GM10266 (cell line): ENCODE results near the gene CCDC117.

Source experiments
- DNase-seq: peaks from one replicate; pipeline ENCODE4 v3.0.0; 2012; ENCODE audit errors: extremely low spot score
- TF ChIP-seq, protein P1 (sequence below): IDR thresholded peaks from 2 replicates; pipeline ENCODE4 v1.5.1; 2012; ENCODE audit warnings: mild to moderate bottlenecking, low read depth; ENCODE audit not compliant: control insufficient read depth, insufficient read depth; ENCODE audit errors: missing control alignments

The CCDC117 gene

DNA sequence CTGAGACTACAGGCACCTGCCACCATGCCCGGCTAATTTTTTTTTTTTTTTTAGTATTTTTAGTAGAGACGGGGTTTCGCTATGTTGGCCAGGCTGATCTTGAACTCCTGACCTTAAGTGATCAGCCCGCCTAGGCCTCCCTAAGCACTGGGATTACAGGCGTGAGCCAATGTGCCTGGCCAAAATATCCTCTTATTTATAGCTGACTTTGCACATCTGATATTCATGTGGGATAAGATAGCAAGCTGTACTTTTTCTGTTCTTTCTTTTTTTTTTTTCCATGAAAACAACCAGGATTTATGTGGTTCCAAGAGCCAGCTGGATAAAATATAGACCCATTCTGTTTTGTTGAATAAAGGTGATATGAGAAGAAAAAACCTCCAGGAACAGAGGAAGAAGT, 40.0 kb downstream of the CCDC117 start:
- DNase-seq, result no peak
- TF ChIP-seq, protein P1, sequence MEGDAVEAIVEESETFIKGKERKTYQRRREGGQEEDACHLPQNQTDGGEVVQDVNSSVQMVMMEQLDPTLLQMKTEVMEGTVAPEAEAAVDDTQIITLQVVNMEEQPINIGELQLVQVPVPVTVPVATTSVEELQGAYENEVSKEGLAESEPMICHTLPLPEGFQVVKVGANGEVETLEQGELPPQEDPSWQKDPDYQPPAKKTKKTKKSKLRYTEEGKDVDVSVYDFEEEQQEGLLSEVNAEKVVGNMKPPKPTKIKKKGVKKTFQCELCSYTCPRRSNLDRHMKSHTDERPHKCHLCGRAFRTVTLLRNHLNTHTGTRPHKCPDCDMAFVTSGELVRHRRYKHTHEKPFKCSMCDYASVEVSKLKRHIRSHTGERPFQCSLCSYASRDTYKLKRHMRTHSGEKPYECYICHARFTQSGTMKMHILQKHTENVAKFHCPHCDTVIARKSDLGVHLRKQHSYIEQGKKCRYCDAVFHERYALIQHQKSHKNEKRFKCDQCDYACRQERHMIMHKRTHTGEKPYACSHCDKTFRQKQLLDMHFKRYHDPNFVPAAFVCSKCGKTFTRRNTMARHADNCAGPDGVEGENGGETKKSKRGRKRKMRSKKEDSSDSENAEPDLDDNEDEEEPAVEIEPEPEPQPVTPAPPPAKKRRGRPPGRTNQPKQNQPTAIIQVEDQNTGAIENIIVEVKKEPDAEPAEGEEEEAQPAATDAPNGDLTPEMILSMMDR, result no peak

DNA sequence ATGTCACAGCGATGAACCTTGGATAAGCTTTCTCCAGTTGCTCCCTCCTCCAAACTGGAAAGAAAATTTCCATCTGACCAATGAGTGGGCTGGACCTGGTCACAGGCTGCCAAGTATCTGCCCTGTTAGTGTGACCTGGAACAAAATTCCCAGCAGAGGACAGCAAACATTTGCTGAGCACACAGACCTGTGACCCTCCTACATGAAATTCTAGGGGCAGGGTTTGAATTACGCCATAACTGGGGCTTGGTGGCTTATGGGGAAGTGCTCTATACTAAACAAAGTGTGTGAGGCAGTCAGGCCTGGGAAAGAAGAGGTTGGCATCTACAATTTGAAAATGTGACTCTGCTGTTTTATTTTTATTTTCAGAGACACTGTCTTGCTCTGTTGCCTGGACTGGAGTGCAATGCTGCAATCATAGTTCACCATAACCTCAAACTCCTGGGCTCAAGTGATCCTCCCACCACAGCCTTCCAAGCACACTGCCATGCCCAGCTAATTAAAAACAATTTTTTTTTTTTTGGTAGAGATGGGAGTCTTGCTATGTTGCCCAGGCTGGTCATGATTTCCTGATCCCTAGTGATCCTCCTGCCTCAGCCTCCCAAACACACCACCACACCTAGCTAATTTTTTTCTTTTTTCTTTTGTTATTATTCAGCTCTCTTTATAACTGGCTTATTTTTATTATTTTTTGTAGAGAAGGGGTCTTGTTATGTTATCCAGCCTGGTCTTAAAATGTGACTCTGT, 41.5 kb downstream of the CCDC117 start:
- DNase-seq, result no peak
- TF ChIP-seq, protein P1, result no peak

DNA sequence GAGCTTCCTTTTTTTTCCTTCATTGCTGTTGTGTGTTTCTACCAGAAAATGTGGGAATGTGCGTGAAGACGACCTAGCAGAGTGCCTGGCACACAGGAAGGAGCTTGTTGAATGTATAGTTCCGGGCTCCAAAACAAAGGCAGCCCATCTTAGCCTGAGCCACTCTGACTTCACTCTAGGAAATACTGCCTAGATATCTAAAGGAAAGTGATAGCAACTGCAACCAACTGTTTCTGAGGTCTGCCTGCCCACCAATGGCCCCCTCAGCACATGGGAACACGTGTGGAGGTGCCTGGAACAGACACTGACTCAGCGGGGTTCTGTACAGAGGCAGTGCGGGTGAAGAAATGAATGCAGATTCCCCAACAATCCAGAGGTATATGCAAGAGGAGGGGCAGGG, 42.6 kb downstream of the CCDC117 start:
- TF ChIP-seq, protein P1, result no peak
- DNase-seq, result no peak

DNA sequence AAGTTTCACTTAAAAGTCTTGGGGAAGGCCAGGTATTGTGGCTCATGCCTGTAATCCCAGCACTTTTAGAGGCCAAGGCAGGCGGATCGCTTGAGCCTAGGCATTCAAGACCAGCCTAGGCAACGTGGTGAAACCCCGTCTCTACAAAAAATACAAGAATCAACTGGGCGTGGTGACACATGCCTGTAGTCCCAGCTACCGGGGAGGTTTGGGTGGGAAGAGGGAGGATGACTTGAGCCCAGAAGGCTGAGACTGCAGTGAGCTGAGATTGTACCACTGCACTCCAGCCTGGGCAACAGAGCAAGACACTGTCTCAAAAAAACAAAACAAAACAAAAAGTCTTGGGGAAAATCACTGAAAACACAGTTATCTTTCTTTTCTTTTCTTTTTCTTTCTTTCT, 43.2 kb downstream of the CCDC117 start:
- DNase-seq, result no peak

DNA sequence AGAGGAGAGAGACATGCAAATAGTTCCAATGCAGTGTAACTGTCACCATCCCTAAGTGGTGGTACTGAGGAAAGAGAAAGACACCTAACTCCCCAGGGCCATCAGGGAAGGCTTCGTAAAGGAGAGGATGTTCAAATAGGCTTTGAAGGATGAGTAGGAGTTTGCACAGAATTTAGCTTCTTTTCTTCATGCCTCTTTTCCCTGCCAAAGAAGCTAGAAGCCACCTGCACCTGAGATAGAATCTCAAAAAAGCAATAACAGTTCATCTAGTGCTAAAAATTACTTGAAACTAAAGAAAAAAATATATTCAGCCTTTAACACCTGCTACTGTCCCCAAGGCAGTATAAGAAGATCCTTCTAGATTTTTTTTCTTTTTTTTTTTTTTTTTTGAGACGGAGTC, 44.6 kb downstream of the CCDC117 start:
- TF ChIP-seq, protein P1, result no peak
- no peak for DNase-seq

More for the DNA sequence above, 43.2 kb downstream of the CCDC117 start:
- TF ChIP-seq, protein P1, result no peak

DNA sequence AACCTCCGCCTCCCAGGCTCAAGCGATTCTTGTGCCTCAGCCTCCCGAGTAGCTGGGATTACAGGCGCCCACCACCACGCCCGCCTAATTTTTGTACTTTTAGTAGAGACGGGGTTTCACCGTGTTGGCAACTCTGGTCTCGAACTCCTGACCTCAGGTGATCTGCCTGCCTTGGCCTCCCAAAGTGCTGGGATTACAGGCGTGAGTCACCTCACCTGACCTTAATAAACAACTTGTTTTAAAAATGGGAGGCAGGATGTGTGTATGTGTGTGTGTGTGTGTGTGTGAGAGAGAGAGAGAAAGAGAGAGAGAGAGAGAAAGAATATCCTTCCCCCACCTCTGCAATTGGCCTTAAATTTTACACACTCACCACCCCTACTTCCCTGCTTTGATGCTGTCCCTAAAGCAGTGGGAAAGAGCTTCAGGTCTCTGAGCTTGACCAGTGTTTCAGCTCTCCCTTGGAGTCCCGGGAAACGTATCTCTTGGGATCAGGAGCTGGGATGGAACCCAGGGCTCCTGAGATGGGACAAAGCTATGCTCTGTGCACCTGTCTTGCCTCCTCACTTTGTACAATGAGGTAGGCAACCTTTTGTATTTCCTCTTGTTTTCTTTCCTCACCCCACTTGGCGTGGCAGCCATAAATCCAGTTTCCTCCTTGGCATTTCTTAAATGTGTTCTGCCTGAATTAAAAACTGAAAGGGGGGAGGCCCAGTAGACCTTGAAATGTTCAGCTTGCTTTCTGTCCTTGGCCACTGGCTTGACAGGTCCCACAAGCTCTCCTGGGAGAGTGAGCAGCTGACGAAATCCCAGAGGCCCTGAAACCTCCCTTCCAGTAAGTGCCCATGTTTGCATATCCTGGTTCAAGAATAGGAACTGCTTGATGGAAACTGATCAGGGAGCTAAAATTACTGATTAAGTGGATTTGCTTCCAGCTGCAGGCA, 45.7 kb downstream of the CCDC117 start:
- DNase-seq, result no peak
- TF ChIP-seq, protein P1, result no peak
